WTC11 (cell line): Measurements from ENCODE around the gene DNAAF8. TPM values are rescaled to one million over a fixed set of nuclear protein-coding genes. Genes with fewer than 3 reads are reported as not detected.

Source experiments
- ATAC-seq: fragments of 200-7000 bp; cut with Tn5 transposase; 2 replicates; pipeline ENCODE4 v1.10.0; 2021; ENCODE audit warnings: mild to moderate bottlenecking, moderate library complexity
- CTCF ChIA-PET: fragments of 300-600 bp; sonication (Branson Sonifier 250); formaldehyde crosslinking; loops from one replicate; lab custom pipeline; 2021; ENCODE audit warnings: antibody characterized with exemption; lab: Charles Lee
- POLR2A ChIA-PET: fragments of 350-600 bp; sonication (Branson Sonifier 250); formaldehyde crosslinking; loops from one replicate; lab custom pipeline; 2021; ENCODE audit warnings: antibody characterized with exemption; lab: Charles Lee
- DNase-seq: peaks from one replicate; pipeline ENCODE4 v3.0.0; 2021; ENCODE audit warnings: low spot score
- H3K27ac Mint-ChIP-seq: 2 replicates; pipeline ENCODE4 v1.8.0; 2021; ENCODE audit warnings: mixed read lengths
- H3K27me3 Mint-ChIP-seq: 2 replicates; pipeline ENCODE4 v1.8.0; 2021; ENCODE audit warnings: low read depth, mild to moderate bottlenecking, moderate library complexity, mixed read lengths
- H3K36me3 Mint-ChIP-seq: 2 replicates; pipeline ENCODE4 v1.8.0; 2021; ENCODE audit warnings: mixed read lengths
- H3K4me1 Mint-ChIP-seq: 2 replicates; pipeline ENCODE4 v1.8.0; 2022; ENCODE audit warnings: mixed read lengths
- H3K4me3 Mint-ChIP-seq: 2 replicates; pipeline ENCODE4 v1.8.0; 2021; ENCODE audit warnings: mild to moderate bottlenecking, moderate library complexity, mixed read lengths
- H3K9me3 Mint-ChIP-seq: 2 replicates; pipeline ENCODE4 v1.8.0; 2021; ENCODE audit warnings: mixed read lengths
- CREB1 ChIP-seq: sonication (generic); formaldehyde crosslinking; IDR thresholded peaks from 2 replicates; pipeline ENCODE4 v1.8.0; 2023; ENCODE audit warnings: mild to moderate bottlenecking, missing genetic modification reagents
- CREM ChIP-seq: sonication (generic); formaldehyde crosslinking; IDR thresholded peaks from 2 replicates; pipeline ENCODE4 v1.8.1; 2022; ENCODE audit warnings: mild to moderate bottlenecking, missing genetic modification reagents, moderate library complexity
- GRHL2 ChIP-seq: fragments of 250-450 bp; sonication (Bioruptor Pico); IDR thresholded peaks from 2 replicates; pipeline ENCODE4 v1.8.0; 2022; ENCODE audit warnings: mild to moderate bottlenecking, moderate library complexity; ENCODE audit not compliant: insufficient replicate concordance, severe bottlenecking
- GTF2I ChIP-seq: fragments of 250-450 bp; sonication (Bioruptor Pico); conservative IDR thresholded peaks from 2 replicates; pipeline ENCODE4 v1.4.0; 2021; ENCODE audit warnings: mild to moderate bottlenecking
- MYBL2 ChIP-seq: sonication (generic); formaldehyde crosslinking; IDR thresholded peaks from 2 replicates; pipeline ENCODE4 v1.8.1; 2023; ENCODE audit warnings: mild to moderate bottlenecking, moderate library complexity, missing genetic modification reagents
- NR2C2 ChIP-seq: sonication (generic); formaldehyde crosslinking; IDR thresholded peaks from 2 replicates; pipeline ENCODE4 v1.8.0; 2022; ENCODE audit warnings: mild to moderate bottlenecking, missing genetic modification reagents
- NR3C1 ChIP-seq: sonication (generic); formaldehyde crosslinking; conservative IDR thresholded peaks from 2 replicates; pipeline ENCODE4 v1.8.1; 2023; ENCODE audit warnings: low read depth, mild to moderate bottlenecking, missing genetic modification reagents
- OVOL2 ChIP-seq: fragments of 250-450 bp; sonication (Bioruptor Pico); IDR thresholded peaks from 2 replicates; pipeline ENCODE4 v1.9.0; 2021; ENCODE audit warnings: mild to moderate bottlenecking, borderline replicate concordance
- SMAD3 ChIP-seq: sonication (generic); formaldehyde crosslinking; IDR thresholded peaks from 2 replicates; pipeline ENCODE4 v1.8.0; 2022; ENCODE audit warnings: missing genetic modification reagents, mild to moderate bottlenecking, borderline replicate concordance
- SMAD4 ChIP-seq: sonication (generic); formaldehyde crosslinking; IDR thresholded peaks from 2 replicates; pipeline ENCODE4 v1.8.0; 2022; ENCODE audit warnings: mild to moderate bottlenecking, missing genetic modification reagents
- TEAD4 ChIP-seq: sonication (generic); formaldehyde crosslinking; IDR thresholded peaks from 2 replicates; pipeline ENCODE4 v1.8.0; 2022; ENCODE audit warnings: mild to moderate bottlenecking, missing genetic modification reagents
- ZNF423 ChIP-seq: fragments of 250-450 bp; sonication (Bioruptor Pico); IDR thresholded peaks from 2 replicates; pipeline ENCODE4 v2.1.2; 2022; ENCODE audit warnings: mild to moderate bottlenecking, moderate library complexity
- total RNA-seq: library from RNA; stranded (reverse); gene quantifications from 3 replicates; pipeline ENCODE4 v1.2.3, GENCODE V29; 2021
- TF ChIP-seq, protein P1 (sequence below): sonication (generic); formaldehyde crosslinking; IDR thresholded peaks from 2 replicates; pipeline ENCODE4 v1.8.1; 2022; ENCODE audit warnings: mild to moderate bottlenecking, moderate library complexity, missing genetic modification reagents
- TF ChIP-seq, protein P2 (sequence below): sonication (generic); formaldehyde crosslinking; IDR thresholded peaks from 2 replicates; pipeline ENCODE4 v1.8.1; 2022; ENCODE audit warnings: low read depth, missing genetic modification reagents, borderline replicate concordance
- TF ChIP-seq, protein P3 (sequence below): sonication (generic); formaldehyde crosslinking; IDR thresholded peaks from 2 replicates; pipeline ENCODE4 v1.8.0; 2023; ENCODE audit warnings: mild to moderate bottlenecking, missing genetic modification reagents
- TF ChIP-seq, protein P4 (sequence below): sonication (generic); formaldehyde crosslinking; IDR thresholded peaks from 2 replicates; pipeline ENCODE4 v1.8.0; 2022; ENCODE audit warnings: mild to moderate bottlenecking, missing genetic modification reagents
- TF ChIP-seq, protein P5 (sequence below): sonication (generic); formaldehyde crosslinking; IDR thresholded peaks from 2 replicates; pipeline ENCODE4 v1.8.0; 2023; ENCODE audit warnings: missing genetic modification reagents, mild to moderate bottlenecking, borderline replicate concordance
- TF ChIP-seq, protein P6 (sequence below): sonication (generic); formaldehyde crosslinking; conservative IDR thresholded peaks from 2 replicates; pipeline ENCODE4 v1.8.1; 2022; ENCODE audit warnings: mild to moderate bottlenecking, missing genetic modification reagents
- TF ChIP-seq, protein P7 (sequence below): sonication (generic); formaldehyde crosslinking; IDR thresholded peaks from 2 replicates; pipeline ENCODE4 v1.8.0; 2022; ENCODE audit warnings: mild to moderate bottlenecking, missing genetic modification reagents

Gene DNAAF8
- total RNA-seq, 1 experiment from 2014 or later, result 0.09 TPM

DNA sequence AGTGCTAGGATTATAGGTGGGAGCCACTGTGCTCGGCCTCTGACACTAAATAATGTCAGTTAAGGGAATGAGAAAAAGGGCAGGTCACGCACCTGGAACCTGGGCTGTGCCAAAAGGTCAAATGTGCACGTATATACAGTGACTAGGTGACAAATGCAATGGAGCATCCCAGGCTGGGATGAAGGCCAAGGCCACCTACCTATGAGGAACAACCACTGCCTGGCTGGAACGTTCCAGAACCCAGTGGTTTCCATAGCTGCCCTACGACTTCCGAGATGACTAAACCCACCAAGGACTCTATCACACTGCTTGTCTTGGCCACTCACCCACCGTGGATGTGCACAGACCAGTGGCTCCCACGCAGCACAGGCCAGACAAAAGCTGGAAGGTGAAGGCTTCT, 16.6 kb downstream of the DNAAF8 start (continued):
- TF ChIP-seq ZNF423 (CRISPR knock-in tag), result no peak
- TF ChIP-seq OVOL2 (CRISPR knock-in tag), result no peak

DNA sequence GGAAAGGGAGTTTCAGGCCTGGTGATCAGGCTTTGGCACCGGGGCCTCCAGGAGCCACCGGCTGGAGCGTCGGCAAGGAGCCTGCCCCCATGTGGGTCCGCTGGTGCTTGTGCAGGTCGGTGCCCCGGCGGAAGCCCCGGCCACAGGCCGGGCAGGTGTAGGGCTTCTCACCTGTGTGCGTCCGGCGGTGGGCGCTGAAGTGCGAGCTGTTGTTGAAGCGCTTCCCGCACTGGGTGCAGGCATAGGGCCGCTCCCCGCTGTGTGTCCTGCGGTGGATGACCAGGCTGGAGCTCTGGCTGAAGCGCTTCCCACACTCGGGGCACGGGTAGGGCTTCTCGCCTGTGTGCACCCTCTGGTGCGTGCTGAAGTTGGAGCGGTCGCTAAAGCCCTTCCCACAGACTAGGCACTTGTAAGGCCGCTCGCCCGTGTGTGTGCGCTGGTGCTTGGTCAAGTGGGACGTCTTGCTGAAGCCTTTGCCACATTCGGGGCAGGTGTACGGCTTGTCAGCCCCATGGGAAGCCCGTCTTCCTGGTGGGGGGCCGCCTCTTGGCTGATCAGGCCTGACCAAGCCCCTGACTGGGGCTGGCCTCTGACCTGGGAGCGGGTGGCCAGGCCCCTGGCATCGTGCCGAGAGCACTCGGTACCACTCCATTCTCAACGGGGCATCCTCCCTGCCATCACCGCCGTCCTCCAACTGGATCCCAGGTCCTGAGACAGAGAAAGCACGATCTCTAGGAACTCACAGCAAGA, 18.2 kb downstream of the DNAAF8 start:
- DNase-seq (no peak), ATAC-seq (no peak)
- no peaks in the 10 kb centered on the region for H3K27me3 Mint-ChIP-seq
- H3K27ac Mint-ChIP-seq, result no peak overlapping the region
- TF ChIP-seq, protein P1, sequence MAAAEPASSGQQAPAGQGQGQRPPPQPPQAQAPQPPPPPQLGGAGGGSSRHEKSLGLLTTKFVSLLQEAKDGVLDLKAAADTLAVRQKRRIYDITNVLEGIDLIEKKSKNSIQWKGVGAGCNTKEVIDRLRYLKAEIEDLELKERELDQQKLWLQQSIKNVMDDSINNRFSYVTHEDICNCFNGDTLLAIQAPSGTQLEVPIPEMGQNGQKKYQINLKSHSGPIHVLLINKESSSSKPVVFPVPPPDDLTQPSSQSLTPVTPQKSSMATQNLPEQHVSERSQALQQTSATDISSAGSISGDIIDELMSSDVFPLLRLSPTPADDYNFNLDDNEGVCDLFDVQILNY, result no peak
- no peak for TF ChIP-seq NR3C1 (CRISPR knock-in tag)
- TF ChIP-seq SMAD4 (CRISPR knock-in tag), result no peak
- TF ChIP-seq, protein P2, sequence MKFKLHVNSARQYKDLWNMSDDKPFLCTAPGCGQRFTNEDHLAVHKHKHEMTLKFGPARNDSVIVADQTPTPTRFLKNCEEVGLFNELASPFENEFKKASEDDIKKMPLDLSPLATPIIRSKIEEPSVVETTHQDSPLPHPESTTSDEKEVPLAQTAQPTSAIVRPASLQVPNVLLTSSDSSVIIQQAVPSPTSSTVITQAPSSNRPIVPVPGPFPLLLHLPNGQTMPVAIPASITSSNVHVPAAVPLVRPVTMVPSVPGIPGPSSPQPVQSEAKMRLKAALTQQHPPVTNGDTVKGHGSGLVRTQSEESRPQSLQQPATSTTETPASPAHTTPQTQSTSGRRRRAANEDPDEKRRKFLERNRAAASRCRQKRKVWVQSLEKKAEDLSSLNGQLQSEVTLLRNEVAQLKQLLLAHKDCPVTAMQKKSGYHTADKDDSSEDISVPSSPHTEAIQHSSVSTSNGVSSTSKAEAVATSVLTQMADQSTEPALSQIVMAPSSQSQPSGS (CRISPR knock-in tag), result no peak
- no peak for TF ChIP-seq ZNF423 (CRISPR knock-in tag)
- TF ChIP-seq SMAD3 (CRISPR knock-in tag), result no peak
- no peak for TF ChIP-seq GTF2I (CRISPR knock-in tag)
- TF ChIP-seq, protein P3, sequence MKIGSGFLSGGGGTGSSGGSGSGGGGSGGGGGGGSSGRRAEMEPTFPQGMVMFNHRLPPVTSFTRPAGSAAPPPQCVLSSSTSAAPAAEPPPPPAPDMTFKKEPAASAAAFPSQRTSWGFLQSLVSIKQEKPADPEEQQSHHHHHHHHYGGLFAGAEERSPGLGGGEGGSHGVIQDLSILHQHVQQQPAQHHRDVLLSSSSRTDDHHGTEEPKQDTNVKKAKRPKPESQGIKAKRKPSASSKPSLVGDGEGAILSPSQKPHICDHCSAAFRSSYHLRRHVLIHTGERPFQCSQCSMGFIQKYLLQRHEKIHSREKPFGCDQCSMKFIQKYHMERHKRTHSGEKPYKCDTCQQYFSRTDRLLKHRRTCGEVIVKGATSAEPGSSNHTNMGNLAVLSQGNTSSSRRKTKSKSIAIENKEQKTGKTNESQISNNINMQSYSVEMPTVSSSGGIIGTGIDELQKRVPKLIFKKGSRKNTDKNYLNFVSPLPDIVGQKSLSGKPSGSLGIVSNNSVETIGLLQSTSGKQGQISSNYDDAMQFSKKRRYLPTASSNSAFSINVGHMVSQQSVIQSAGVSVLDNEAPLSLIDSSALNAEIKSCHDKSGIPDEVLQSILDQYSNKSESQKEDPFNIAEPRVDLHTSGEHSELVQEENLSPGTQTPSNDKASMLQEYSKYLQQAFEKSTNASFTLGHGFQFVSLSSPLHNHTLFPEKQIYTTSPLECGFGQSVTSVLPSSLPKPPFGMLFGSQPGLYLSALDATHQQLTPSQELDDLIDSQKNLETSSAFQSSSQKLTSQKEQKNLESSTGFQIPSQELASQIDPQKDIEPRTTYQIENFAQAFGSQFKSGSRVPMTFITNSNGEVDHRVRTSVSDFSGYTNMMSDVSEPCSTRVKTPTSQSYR (CRISPR knock-in tag), result no peak
- TF ChIP-seq, protein P4, sequence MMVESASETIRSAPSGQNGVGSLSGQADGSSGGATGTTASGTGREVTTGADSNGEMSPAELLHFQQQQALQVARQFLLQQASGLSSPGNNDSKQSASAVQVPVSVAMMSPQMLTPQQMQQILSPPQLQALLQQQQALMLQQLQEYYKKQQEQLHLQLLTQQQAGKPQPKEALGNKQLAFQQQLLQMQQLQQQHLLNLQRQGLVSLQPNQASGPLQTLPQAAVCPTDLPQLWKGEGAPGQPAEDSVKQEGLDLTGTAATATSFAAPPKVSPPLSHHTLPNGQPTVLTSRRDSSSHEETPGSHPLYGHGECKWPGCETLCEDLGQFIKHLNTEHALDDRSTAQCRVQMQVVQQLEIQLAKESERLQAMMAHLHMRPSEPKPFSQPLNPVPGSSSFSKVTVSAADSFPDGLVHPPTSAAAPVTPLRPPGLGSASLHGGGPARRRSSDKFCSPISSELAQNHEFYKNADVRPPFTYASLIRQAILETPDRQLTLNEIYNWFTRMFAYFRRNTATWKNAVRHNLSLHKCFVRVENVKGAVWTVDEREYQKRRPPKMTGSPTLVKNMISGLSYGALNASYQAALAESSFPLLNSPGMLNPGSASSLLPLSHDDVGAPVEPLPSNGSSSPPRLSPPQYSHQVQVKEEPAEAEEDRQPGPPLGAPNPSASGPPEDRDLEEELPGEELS (CRISPR knock-in tag), result no peak
- TF ChIP-seq GRHL2, result no peak
- TF ChIP-seq, protein P5, sequence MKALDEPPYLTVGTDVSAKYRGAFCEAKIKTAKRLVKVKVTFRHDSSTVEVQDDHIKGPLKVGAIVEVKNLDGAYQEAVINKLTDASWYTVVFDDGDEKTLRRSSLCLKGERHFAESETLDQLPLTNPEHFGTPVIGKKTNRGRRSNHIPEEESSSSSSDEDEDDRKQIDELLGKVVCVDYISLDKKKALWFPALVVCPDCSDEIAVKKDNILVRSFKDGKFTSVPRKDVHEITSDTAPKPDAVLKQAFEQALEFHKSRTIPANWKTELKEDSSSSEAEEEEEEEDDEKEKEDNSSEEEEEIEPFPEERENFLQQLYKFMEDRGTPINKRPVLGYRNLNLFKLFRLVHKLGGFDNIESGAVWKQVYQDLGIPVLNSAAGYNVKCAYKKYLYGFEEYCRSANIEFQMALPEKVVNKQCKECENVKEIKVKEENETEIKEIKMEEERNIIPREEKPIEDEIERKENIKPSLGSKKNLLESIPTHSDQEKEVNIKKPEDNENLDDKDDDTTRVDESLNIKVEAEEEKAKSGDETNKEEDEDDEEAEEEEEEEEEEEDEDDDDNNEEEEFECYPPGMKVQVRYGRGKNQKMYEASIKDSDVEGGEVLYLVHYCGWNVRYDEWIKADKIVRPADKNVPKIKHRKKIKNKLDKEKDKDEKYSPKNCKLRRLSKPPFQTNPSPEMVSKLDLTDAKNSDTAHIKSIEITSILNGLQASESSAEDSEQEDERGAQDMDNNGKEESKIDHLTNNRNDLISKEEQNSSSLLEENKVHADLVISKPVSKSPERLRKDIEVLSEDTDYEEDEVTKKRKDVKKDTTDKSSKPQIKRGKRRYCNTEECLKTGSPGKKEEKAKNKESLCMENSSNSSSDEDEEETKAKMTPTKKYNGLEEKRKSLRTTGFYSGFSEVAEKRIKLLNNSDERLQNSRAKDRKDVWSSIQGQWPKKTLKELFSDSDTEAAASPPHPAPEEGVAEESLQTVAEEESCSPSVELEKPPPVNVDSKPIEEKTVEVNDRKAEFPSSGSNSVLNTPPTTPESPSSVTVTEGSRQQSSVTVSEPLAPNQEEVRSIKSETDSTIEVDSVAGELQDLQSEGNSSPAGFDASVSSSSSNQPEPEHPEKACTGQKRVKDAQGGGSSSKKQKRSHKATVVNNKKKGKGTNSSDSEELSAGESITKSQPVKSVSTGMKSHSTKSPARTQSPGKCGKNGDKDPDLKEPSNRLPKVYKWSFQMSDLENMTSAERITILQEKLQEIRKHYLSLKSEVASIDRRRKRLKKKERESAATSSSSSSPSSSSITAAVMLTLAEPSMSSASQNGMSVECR, result no peak
- TF ChIP-seq CREM, result no peak
- TF ChIP-seq NR2C2 (CRISPR knock-in tag), result no peak
- no peak for TF ChIP-seq MYBL2 (CRISPR knock-in tag)
- no peak for TF ChIP-seq CREB1 (CRISPR knock-in tag)
- TF ChIP-seq TEAD4 (CRISPR knock-in tag), result no peak
- TF ChIP-seq, protein P6, sequence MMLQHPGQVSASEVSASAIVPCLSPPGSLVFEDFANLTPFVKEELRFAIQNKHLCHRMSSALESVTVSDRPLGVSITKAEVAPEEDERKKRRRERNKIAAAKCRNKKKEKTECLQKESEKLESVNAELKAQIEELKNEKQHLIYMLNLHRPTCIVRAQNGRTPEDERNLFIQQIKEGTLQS (CRISPR knock-in tag), result no peak
- TF ChIP-seq, protein P7, sequence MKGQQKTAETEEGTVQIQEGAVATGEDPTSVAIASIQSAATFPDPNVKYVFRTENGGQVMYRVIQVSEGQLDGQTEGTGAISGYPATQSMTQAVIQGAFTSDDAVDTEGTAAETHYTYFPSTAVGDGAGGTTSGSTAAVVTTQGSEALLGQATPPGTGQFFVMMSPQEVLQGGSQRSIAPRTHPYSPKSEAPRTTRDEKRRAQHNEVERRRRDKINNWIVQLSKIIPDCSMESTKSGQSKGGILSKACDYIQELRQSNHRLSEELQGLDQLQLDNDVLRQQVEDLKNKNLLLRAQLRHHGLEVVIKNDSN (CRISPR knock-in tag), result no peak
- CTCF ChIA-PET, result no interaction called here
- H3K4me3 Mint-ChIP-seq, result no peak overlapping the region
- no peaks in the 10 kb centered on the region for H3K4me1 Mint-ChIP-seq
- peaks cover 6% of the 10 kb centered on the region for H3K9me3 Mint-ChIP-seq
- POLR2A ChIA-PET, result no interaction called here
- H3K36me3 Mint-ChIP-seq, result peaks cover 37% of the 10 kb centered on the region
